Right hindlimb (tissue), 1 donor: ENCODE measurements around the gene GZF1.
A peak's percentile ranks its signal among the peaks of the same experiment; 100 is the strongest.
"Not testable (repeated sequence)": the region's sequence is repeated elsewhere in the genome, so short reads cannot be mapped to it uniquely, and the experiment has no call there.

Experiments used
- DNase-seq: peaks from one replicate; pipeline ENCODE4 v3.0.0-alpha.2; 2018

GZF1 gene

DNA sequence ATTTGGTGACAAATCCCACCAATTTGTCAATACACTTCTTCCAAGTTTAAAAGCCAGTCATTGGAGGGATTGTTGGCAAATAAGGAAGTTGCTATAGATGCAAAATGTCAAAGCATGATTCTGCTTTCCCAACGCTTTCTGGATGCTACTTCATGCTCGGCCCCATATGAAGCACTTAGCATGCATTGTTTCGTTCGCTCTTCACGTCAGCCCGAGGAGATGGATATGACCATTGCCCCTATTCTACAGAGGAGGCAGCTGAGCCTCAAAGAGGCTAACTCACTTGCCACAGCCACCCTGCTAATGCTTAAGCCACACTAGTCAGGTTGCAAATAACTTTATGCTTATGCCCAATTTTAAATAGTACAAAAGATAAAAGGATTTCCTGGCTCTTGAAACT, 14.2 kb upstream of the GZF1 start:
- no peak for DNase-seq

DNA sequence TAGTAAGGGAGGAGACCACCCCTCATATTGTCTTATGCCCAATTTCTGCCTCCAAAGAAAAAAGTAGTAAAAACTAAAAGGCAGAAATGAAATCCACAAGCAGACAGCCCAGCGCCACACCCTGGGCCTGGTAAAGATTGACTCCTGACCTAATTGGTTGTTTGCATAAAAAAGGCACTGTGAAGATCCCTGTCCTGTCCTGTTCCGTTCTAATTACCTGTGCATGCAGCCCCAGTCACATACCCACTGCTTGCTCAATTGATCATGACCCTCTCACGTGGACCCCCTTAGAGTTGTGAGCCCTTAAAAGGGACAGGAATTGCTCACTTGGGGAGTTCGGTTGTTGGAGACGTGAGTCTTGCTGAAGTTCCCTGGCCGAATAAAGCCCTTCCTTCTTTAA, 13.5 kb upstream of the GZF1 start:
- not testable (repeated sequence) for DNase-seq

DNA sequence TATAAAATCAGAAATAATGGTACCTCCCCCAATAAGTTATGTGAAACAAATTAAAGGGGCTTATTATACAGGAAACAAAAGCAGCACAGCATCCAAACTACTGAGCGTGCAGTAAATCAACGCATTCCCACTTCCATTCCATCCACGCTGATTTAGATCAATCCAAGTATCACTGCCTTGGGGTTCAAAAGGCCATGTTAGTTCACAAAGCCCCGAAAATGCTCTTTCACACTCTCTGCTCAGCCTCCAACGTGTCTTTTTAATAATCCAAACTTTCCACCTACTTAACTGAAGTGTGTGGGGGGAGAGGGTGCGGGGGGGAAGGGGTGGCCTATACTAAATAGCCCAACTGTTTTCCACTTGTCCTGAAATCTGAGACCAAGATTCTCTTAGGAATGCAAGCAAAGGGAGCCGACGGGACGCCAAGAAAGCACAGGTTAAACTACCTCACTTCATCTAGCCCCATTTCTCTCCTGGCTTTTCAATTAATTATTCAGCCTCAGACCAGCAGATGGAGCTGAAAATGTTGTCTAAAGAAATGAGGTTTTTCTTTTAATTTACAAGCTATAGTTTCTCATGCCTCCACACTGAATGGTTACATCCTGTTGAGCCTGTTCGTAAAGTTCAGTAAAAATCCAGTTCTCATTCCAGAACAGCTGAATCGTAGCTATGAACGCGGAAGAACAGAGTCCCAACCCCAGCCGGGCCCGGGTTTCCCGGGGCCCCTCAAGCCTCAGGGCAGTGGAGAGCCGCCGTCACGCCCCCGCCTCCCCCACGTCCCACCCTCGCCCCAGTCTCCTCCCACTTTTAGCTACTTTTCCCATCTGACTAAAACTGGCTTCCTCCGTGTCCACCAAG, 12.4 kb upstream of the GZF1 start:
- peak; percentile 92 for DNase-seq

DNA sequence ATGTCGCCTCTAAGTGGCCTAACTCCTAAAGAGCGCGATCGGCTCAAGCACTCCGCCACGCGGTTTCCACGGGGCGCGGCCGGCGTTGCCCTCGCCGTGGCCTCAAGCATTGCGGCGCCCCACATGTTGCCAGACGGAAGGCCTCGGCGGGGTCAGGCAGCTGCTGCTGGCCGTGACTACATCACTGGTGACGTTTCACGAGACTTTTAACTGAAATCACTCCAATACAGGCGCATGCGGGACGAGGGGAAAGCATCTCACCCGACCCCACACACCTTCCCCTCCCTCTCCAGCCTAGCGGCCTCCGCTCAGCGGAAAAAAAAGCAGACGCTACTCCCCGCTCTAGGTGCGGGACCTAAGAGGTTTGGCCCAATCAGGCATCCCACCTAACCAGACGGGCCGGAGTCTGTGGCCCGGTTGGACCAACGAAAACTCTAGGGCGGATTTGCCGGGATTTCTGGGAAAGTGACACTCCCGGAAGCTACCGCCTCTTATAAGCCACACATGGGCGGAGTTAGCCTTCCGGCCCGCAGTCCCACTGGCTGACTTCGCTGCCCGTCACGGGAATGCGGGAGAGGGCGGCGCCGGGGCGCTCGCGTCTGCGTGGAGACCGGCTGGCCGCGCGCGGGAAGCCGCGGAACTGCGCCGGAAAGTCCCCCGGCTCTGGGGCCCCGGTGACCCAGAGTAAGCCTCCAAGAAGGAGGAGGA, 11.6 kb upstream of the GZF1 start, which contains the start of gene NXT1:
TSS of gene NXT1 (plus strand) at position 596 of the 708 bp plus-strand sequence. CDS start 3,251 bp downstream, outside the sequence.
- DNase-seq, result peak; percentile 98

DNA sequence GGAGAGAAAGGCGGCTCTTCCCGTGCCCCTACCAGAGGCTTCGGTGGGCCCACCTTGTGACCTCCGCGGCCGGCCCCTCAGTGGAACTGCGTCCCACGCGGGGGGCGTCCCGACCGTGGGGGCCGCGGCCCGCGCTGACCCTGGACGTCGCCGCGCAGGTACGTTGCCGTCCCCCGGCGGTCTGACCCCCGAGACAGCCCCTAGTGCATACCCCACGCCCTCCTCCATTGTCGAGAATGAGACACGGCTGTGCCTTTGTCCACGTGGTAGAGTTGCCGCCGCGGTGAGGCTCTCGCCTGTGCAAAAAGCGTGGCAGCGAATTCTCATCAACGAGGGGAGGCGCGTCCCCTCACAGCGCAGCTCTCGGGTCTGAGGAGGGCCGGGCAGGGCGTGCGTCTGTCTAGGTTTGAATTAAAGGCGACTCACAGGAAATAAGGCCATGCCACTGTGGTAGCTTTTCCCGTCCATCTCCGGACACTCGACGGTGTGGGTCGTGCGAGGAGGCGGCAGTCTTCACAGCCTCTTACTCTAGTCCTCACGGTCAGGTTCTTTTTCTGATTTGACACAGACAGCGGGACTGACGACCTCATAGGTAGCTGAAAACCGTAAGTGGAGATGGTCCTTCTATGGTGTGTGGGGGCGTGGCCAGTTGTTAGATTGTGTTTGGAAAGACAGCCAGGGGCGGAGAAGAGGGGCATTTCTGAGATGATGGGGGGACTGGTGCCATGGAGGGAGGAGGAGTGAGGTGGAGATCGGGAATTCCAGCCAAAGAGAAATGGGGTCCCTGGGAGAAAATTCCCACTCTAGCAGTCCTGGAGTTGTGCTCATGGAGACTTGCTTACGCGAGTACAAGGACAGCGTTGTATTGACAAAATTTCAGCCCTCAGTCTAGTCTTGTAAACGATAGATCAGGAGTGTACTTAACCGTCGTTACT, 10.8 kb upstream of the GZF1 start:
- peak; percentile 66 for DNase-seq

DNA sequence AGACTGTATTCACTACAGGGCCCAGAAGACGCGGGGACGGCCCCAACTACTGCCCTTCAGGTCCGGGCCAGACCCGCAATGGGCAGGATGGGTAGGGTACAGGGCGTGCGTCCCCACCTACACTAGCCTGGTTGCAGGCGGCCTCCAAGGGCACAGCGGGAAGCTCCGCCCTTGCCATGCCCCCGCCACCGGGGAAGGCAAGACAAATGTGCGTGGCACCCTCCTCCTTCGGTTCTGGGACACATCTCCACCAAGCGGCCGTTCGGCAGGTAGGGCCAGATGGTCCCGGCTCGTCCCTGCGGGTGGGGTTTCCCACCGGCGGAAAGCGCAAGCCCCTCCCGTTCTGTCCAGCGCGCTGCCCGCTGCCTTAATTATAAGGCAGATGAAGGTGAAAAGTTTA, 5.8 kb upstream of the GZF1 start:
- no peak for DNase-seq

DNA sequence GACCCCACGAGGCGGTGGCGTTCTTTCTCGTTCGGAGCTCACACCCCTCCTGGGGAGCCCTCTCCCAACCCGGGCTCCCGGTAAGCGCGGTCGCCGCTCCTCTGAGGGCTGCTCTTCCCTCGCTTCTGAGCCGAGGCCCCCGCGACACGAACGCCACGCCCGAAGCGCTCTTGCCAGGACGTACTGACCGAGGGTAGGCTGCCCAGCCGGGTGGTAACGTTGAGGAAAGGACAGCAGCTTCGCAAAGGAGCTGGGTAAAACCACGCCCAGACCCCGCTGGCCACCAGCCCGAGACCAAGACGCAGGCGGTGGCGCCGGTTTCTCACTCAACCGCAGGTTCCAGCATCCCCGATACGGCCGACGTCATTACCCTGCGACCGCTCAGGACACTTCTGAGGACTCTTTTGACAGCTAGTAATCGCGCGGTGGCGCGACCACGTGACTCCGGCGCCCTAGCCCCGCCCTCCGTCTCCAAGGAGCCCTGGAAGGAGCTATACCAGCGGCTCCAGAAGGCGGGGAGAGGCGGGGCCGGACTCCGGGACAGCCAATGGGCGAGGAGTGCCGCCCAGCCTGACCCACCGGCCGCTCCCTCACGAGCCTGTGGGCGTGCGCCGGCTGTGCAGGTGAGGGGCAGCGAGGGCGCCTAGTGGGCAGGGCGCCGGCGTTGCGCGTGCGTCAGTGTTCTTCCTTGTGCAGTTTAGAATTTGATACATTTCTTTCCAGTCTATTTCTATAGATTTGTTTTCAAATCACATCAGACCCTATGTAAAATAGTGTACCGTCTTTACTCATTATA, 4.0 kb upstream of the GZF1 start:
- peak; percentile 99 for DNase-seq

DNA sequence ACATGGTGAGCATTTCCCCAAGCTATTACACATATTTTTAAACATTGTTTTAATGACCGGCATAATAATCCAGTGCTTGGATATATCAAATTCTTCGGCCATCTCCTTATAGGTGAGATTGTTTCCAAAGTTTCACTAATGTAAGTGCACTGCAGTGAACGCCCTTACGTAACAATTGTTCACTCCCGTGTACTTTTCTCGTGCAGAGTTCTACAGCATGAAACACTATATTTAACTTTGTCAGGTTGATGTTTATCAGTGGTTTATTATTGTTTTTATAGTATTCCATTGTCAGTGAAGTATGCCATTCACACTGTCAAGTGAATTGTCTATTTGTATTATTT, 3.4 kb upstream of the GZF1 start:
- DNase-seq, result no peak

DNA sequence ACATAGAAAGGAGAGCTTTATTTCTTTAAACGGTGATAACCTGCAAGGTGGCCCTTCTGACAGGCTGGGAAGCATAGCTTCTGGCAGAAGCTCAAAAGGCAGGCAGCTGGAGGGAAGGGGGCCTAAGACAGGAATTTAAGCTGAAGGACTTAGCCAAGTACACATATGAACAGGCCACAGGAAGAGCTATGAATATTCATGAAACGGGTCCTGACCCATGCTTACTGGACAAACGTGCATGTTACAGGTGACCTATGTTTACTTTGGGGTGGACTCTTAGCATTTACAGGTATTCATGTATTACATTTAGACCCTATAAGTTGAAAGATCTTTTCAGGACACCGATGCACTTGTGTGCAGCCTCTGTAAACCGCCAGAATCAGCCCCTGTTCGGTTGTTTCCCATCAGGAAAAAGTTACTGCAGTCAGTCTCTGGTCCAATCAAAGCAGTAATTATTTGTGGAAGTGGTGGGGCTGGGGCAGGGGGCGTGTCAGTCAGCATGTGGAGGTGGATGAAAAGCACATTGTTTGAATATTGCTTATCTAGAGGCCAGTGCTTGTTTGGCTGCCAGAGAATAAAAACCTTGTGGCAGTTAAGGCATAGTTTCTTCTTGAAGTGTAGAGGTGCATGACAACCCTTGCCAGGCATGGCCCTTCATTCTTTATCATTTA, 2.9 kb upstream of the GZF1 start:
- no peak for DNase-seq

DNA sequence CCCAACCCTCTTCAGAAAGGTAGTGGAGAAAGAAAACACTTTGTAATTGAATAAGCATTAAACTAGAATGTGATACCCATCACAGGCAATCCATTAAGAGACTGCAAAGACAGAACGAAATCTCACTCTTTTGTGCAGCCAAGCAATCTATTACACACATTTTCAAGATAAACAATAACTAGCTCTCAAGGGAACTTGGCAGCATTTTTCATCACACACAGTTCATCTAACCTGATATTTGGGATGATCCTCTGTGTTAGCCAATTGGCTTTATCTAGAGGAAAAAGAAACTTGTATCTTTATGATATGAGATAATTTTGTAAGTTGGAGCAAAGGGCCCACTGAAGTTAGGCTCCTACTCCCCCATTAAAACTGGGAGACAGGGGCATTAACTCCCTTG, 1.5 kb upstream of the GZF1 start:
- no peak for DNase-seq

DNA sequence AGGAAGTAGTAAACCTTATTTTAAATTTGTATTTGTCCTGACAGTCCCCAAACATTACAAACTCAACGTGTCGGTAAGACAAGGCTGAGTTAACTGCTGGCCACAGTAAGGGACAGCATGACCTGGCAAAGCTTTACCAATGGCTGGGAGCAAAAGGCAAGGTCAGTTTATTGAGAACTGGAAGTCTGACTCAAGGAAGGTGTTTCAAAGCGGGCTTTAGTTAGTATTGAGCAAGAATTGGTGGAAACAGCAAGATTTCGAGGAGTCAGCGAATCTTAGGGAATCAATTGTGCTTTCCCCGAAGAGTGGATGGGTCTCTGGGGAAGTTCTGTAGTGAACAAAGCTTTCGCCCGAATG, 885 bp upstream of the GZF1 start:
- no peak for DNase-seq

DNA sequence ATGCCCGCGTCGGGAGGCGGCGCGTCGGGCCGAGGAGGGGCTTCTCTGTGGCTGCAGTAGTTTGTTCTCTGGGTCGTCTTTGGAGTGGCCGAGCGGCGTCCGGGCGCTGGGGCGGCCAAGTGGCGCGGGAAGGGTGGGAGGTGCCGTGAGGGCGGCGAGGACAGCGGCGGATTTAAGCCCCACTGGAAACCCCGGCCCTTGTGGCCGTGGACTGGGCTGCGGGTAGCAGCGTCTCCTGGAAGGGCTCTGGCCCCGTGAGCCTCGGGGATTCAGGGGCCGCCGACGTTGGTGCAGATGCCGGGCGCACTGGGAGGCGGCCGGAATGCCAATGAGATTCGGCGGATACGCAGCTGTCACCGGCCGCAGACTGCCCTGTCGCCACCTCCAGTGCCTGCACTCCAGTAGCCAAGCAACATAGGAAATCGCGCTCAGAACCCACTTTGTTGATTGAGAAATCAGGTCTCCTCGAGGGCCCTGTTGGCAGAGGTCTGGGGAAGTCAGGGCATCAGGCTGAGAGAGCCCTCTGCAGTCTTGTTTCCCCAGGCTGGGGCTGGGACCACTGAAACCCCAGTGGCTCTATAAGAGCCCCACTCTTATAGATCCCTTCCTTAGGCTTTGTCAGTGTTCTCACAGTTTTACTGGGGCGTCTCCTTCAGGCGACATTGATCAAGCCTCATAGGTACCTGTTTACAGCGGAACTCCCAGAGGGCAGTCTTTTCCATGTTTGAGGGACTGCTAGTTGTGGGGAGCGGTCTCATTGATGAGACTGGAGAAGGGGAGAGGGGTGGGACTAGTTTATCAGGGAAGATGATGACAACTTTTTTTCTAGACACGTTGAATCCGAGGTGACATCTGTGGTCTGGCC, 642 bp downstream of the GZF1 start:
- DNase-seq, result no peak

DNA sequence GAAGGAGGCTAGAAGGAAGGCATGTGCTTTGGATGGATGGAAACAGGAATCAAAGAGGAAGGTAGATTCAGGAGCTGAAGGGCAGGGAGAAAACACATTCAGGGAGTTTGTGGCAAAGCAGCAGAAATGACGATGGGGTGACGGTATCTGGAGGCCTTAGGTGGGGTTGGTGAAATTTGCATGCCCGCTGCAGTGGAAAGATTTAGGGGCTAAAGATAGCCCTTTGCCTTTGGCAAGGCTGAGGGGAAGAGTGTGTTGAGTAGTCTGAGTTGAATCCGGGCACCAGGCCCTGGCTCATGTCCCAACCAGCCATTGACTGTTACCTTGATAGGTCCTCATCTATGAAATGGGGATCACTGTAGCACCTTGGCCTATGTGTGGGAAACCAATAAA, 1.3 kb downstream of the GZF1 start:
- no peak for DNase-seq

DNA sequence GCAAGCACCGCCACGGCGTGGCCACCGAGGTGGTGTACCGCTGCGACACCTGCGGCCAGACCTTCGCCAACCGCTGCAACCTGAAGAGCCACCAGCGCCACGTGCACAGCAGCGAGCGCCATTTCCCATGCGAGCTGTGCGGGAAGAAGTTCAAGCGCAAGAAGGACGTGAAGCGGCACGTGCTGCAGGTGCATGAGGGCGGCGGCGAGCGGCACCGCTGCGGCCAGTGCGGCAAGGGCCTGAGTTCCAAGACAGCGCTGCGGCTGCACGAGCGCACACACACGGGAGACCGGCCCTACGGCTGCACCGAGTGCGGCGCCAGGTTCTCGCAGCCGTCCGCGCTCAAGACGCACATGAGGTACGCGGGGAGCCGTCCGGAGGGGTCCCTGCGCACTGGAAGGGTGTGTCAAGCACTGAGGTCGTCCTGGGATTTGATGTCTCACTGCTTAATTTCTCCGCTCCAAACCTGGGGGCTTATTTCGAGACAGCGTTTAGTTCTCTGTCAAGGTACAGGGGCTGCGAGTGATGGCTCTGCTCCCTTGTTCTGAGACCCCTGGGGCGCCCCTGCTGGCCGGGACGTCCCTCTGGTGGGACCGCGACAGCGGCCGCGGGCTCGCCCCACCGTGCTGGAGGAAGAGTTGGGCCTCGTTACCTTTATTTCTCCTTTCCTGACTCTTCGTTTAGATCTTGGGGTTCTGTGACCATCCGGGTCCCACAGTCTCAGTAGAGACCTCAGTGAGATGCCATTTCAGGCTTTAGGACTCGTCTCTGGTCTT, 3.6 kb downstream of the GZF1 start:
- DNase-seq, result no peak

DNA sequence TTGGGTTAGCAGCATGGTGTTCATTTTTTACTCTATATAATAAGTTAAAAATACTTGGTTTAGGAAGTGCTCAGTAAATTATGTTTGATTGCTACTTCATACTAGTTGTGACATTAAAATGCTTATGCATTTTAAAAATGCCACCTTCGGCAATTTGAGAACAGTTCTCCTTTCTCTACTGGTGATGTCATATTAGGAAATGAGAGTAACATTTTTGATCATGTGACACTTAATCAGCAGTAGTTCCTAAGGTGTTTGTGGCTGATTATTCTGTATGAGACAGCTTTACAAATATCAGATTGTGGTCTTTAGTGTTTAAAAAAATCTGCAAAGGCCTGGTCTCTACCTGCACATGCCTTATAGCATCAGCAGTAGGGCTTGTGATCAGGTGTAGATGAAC, 4.4 kb downstream of the GZF1 start:
- DNase-seq, result no peak

DNA sequence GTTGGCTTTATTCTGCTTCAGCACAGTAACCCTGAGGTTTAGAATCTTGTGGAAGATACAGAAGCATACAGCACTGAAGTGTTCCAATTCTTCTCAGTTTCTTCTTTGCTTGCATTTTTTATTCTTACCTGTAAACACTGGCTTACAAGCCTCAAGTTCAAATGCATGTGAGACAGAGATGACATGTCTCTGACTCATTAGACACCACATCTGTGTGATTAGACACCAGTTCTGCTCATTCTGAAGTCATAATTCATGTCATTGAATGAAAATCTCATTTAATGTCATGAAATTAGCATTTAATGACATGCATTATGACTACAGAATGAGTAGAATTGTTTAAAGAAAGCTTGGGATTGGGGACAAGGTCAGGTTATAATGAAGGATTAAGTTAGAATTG, 5.8 kb downstream of the GZF1 start:
- DNase-seq, result no peak

DNA sequence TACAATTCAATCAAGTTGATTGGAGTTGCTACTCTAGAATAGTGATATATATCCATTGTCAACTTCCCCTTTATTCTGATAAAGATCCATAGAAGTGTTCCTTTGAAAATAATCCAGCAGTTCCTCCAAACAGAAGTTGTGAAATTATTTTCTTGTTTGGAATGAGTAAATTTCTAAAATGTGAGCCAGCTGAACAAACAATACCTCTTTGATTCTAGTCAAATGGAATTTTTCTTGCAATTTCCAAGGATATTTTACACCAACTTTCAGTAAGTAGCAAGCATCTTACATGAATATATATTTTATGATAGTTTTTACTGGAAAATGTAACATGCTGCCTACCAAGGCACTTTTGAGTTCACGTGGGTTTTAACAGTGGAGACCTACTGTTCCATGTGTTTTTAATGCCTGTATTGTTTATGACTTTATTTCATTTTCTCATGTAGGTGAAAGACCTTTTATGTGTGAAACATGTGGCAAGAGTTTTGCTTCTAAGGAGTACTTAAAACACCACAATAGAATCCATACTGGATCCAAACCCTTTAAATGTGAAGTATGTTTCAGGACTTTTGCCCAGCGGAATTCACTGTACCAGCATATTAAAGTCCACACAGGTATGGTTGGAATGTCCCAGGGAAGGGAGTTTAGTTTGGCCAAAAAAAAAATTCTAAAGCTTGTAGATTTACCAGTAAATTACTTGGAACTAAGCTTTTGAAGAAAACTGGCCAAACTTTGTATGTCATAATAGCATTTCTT, 6.5 kb downstream of the GZF1 start:
- DNase-seq, result no peak

DNA sequence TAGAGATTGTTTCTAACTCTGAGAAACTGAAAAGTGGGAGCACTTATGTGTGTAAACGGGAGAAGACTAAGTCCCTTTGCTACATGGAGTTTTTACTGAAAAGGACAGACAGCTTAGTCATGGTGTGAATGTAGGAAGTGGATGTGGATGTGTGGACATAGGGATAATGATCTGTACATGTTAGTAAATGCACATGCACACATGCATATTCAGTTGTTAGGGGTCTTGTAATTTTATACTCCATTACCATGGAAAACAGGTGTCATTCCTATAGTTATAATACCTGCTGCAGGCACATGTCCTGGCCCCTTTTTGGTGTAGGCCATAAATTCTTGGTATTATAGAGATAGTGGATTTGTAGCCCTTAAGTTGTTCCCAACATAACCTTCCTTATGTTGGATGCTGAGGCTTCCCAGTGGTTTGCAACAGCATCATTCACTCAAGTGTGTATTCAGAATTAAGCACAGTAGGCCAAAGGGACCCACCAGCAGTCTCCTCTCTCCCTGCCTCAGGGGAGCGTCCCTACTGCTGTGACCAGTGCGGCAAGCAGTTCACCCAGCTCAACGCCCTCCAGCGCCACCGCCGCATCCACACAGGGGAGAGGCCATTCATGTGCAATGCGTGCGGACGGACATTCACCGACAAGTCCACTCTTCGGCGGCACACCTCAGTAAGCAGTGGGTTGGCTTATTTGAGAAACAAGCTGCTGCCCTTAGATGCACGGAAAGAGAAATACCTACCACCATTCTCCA, 7.3 kb downstream of the GZF1 start:
- no peak for DNase-seq

DNA sequence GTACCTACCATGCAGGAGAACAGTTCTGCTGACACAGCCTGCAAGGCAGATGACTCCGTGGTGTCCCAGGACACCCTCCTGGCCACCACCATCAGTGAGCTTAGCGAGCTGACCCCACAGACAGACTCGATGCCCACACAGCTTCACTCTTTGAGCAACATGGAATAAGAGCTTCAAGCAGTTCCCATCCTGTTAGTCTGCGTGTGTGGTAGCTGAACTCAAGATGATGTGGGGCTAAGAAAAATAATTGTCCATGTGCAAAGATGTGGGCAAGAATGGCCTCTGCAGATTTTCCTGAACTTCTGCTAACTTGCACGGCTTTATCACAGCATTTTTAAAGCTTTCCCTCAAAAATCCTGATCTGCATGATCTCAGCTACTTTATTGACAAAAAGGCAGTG, 8.3 kb downstream of the GZF1 start:
- no peak for DNase-seq
